Measurements from ENCODE around the gene MACROD2.
A peak's percentile ranks its signal among the peaks of the same experiment; 100 is the strongest.
"Not testable (repeated sequence)": the region's sequence is repeated elsewhere in the genome, so short reads cannot be mapped to it uniquely, and the experiment has no call there.

MACROD2 gene

GRCh38 chr20:15928946-15929345, 1933.6 kb downstream of the MACROD2 start:
- DNase-seq (ENCODE audit: low read depth, low spot score), result no peak

GRCh38 chr20:15930311-15931305, 1935.3 kb downstream of the MACROD2 start:
- peak; percentile 5 for DNase-seq (ENCODE audit: low read depth, low spot score)

GRCh38 chr20:15931897-15932296, 1936.6 kb downstream of the MACROD2 start:
- no peak for DNase-seq (ENCODE audit: low read depth, low spot score)

GRCh38 chr20:15937179-15937578, 1941.9 kb downstream of the MACROD2 start:
- no peak for DNase-seq (ENCODE audit: low read depth, low spot score)

- no peak for DNase-seq (ENCODE audit: low read depth, low spot score)
Measured at GRCh38 chr20:15938847-15939246, 1943.5 kb downstream of the MACROD2 start.

GRCh38 chr20:15940127-15940526, 1944.8 kb downstream of the MACROD2 start:
- no peak for DNase-seq (ENCODE audit: low read depth, low spot score)

GRCh38 chr20:15942130-15942529, 1946.8 kb downstream of the MACROD2 start:
- no peak for DNase-seq (ENCODE audit: low read depth, low spot score)

- no peak for DNase-seq (ENCODE audit: low read depth, low spot score)
Measured at GRCh38 chr20:15945289-15945688, 1950.0 kb downstream of the MACROD2 start.

- DNase-seq (ENCODE audit: low read depth, low spot score), result no peak
Measured at GRCh38 chr20:15949391-15949790, 1954.1 kb downstream of the MACROD2 start.

GRCh38 chr20:15951658-15952057, 1956.3 kb downstream of the MACROD2 start:
- DNase-seq (ENCODE audit: low read depth, low spot score), result no peak

- no peak for DNase-seq (ENCODE audit: low read depth, low spot score)
Measured at GRCh38 chr20:15958142-15958541, 1962.8 kb downstream of the MACROD2 start.

GRCh38 chr20:15965165-15965564, 1969.8 kb downstream of the MACROD2 start:
- no peak for DNase-seq (ENCODE audit: low read depth, low spot score)

- no peak for DNase-seq (ENCODE audit: low read depth, low spot score)
Measured at GRCh38 chr20:15967334-15967733, 1972.0 kb downstream of the MACROD2 start.

- no peak for DNase-seq (ENCODE audit: low read depth, low spot score)
Measured at GRCh38 chr20:15976047-15976736, 1980.9 kb downstream of the MACROD2 start.

GRCh38 chr20:15977026-15977425, 1981.7 kb downstream of the MACROD2 start:
- no peak for DNase-seq (ENCODE audit: low read depth, low spot score)

GRCh38 chr20:15977758-15978157, 1982.4 kb downstream of the MACROD2 start:
- no peak for DNase-seq (ENCODE audit: low read depth, low spot score)

GRCh38 chr20:15985494-15986368, 1990.4 kb downstream of the MACROD2 start:
- DNase-seq (ENCODE audit: low read depth, low spot score), result not testable (repeated sequence)

- no peak for DNase-seq (ENCODE audit: low read depth, low spot score)
Measured at GRCh38 chr20:15986690-15987089, 1991.4 kb downstream of the MACROD2 start.

- no peak for DNase-seq (ENCODE audit: low read depth, low spot score)
Measured at GRCh38 chr20:15991279-15991678, 1996.0 kb downstream of the MACROD2 start.

- DNase-seq (ENCODE audit: low read depth, low spot score), result no peak
Measured at GRCh38 chr20:15992564-15992963, 1997.2 kb downstream of the MACROD2 start.

- DNase-seq (ENCODE audit: low read depth, low spot score), result no peak
Measured at GRCh38 chr20:16000112-16000511, 2004.8 kb downstream of the MACROD2 start.

GRCh38 chr20:16001286-16001685, 2006.0 kb downstream of the MACROD2 start:
- DNase-seq (ENCODE audit: low read depth, low spot score), result no peak
